SH-SY5Y (cell line): Measurements from ENCODE around the gene CHMP4A.

Experiments used
- GATA2 ChIP-seq: IDR thresholded peaks from 2 replicates; pipeline ENCODE4 v1.6.1; 2011; ENCODE audit warnings: mild to moderate bottlenecking, low read depth, low read length
- GATA3 ChIP-seq: IDR thresholded peaks from 2 replicates; pipeline ENCODE4 v1.6.1; 2011; ENCODE audit warnings: low read depth, mild to moderate bottlenecking, low read length, moderate library complexity

CHMP4A gene

GRCh38 chr14:24212924-24213865, at the start of gene CHMP4A:
Gene CHMP4A, minus strand, starts transcription at chr14:24213488. Its CDS starts 49 bp downstream, at chr14:24213439.
- TF ChIP-seq GATA2 (no peak), GATA3 (no peak)

GRCh38 chr14:24261969-24262327, 48.7 kb upstream of the CHMP4A start:
- no peak for TF ChIP-seq GATA2
- TF ChIP-seq GATA3: no peak

GRCh38 chr14:24261256-24261968, 48.1 kb upstream of the CHMP4A start:
- no peak for TF ChIP-seq GATA2
- TF ChIP-seq GATA3: no peak

GRCh38 chr14:24260780-24261157, 47.5 kb upstream of the CHMP4A start:
- TF ChIP-seq GATA2 (no peak), GATA3 (no peak)

- no peak for TF ChIP-seq GATA2
- TF ChIP-seq GATA3: no peak
Observed at GRCh38 chr14:24260026-24260779, 46.9 kb upstream of the CHMP4A start.

GRCh38 chr14:24259282-24260025, 46.2 kb upstream of the CHMP4A start:
- TF ChIP-seq GATA2: no peak
- no peak for TF ChIP-seq GATA3

DNA sequence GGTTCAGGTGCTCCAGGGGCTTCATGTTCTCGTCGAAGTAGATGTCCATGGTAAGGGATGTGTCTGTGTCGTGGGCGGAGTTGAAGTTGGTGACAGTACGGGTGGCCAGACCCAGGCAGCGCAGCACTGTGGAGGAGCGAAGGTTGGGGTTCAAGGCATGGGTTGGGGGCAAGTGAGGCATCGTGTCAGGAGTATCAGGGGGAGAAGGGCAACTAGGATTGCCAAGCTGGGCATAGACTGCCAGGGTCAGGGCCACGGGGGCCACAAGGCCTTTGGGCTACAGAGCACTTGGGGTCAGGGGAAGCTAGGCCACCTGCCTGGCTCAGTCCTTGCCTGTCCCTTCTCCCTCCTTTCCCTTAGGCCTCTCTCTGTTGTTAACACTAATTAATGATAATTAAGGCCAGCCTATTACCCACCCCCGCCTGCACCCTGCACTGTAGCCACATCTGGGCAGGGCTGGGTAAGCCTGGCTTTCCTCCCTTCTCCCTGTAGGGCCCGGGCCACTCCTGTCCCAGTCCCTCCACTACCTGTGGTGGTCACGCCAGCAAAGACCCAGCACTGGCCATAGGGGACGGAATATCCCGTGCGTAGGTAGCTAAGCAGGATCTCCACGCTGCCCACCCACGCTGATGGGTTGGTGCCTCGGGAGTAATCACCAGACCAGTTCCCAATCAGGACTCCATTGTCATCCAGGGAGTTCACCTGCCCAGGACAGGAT, 45.4 kb upstream of the CHMP4A start:
- TF ChIP-seq GATA2 (no peak), GATA3 (no peak)

- no peak for TF ChIP-seq GATA3
- no peak for TF ChIP-seq GATA2
Observed at GRCh38 chr14:24258119-24258518, 44.8 kb upstream of the CHMP4A start.

- TF ChIP-seq GATA3 (no peak), GATA2 (no peak)
Observed at GRCh38 chr14:24256960-24257359, 43.7 kb upstream of the CHMP4A start.

DNA sequence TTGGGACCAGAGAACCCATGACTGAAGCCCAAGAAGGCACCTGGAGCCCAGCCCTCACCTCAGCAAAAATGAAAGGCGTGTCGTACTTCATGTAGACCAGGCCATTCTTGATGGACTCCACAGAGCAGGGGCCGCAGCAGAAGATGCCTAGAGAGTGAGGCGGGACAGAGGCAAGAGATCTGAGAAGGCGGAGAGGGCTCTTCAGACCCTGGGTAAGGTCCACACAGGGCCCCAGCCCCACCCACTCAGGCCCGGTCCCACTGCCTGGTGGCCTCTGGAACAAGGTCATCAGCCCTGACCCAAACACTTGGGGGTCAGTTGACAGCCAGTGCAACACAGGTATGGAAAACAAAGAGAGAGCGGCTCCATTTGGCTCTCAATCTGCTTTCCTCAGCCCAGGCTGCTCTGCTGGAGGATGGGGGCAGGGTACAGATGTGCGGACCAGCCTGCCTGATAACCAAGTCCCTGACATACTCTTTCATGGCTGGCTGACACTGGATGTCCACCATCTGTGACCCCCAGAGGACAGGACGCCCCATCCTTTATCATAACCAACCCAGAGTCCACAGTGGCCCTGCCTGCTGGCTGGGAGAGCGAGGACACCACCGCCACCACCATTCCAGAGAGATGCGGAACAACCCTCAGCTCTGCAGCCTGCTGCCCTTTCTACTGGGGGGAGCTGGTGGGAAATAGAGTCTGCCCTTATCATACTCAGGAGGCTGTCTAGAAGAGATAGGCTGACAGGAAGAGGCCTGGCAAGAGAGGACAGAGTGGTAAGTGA, 42.8 kb upstream of the CHMP4A start:
- TF ChIP-seq GATA3: no peak
- TF ChIP-seq GATA2: no peak

- TF ChIP-seq GATA3 (no peak), GATA2 (no peak)
Observed at GRCh38 chr14:24255438-24255837, 42.1 kb upstream of the CHMP4A start.

DNA sequence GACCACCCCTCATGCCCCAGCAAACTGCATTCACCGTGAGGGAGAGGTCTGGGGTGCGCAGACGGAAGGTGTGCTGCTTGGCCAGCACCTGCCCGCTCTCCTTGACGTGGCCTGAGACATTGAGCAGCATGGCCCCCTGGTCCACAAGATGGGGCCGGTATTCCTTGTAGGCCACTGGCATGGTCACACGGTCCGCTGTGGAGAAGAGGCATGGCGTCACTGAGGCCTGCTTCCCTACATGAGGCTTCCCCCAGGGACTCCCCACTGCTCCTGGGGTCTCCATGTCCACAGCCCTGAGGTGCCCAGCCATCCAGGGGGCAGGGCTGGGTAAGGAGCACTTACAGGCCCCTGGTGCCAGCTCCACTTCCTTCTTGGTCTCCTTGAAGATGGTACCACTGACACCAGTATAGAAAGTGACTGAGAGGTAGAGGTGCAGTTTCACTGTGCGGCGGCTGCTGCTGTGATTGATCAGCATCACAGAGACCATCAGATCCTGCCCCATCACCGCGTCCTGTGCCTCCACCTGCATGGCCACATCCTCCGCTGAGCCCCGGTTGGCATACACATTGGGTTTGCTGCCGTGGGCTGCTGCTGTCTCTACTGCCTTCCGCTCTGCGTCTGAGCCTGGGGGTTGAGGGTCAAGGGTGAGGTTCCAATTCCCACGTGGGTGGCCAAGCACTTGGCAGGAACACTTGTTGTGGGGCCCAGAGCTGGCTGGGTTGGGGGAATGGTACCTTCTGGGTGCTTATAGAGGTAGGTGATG, 41.5 kb upstream of the CHMP4A start:
- no peak for TF ChIP-seq GATA3
- TF ChIP-seq GATA2: no peak
